Stimulated activated naive B cell treated with anti-CD40 and anti-IgM and Interleukin-4, amounts not matched to agents 10 μg/mL and 1 μg/mL and 100 μg/mL, for 72 hours (primary cell): ENCODE measurements around the gene PPP2R2C.

Experiments used
- ATAC-seq, 2 donors: fragments of 150-1000 bp; cut with Tn5 transposase; replicated peaks; 2 replicates each; pipeline ENCODE4 v1.10.0; 2021; ENCODE audit warnings: moderate library complexity in 1 of 2
- DNase-seq: peaks from one replicate; pipeline ENCODE4 v3.0.0; 2021
- H3K27ac Mint-ChIP-seq: one replicate; pipeline ENCODE4 v1.8.0; 2022; ENCODE audit warnings: mild to moderate bottlenecking, mixed read lengths
- H3K27me3 Mint-ChIP-seq, 2 donors: one replicate each; pipeline ENCODE4 v1.8.0; 2022; ENCODE audit warnings: mixed read lengths in 2 of 2
- H3K36me3 Mint-ChIP-seq, 2 donors: one replicate each; pipeline ENCODE4 v1.8.0; 2022; ENCODE audit warnings: mixed read lengths in 2 of 2, mild to moderate bottlenecking in 1 of 2
- H3K4me1 Mint-ChIP-seq, 2 donors: one replicate each; pipeline ENCODE4 v1.8.0; 2022; ENCODE audit warnings: mixed read lengths in 2 of 2, mild to moderate bottlenecking in 1 of 2
- H3K4me3 Mint-ChIP-seq, 2 donors: one replicate each; pipeline ENCODE4 v1.8.0; 2022; ENCODE audit warnings: mild to moderate bottlenecking in 2 of 2, mixed read lengths in 2 of 2, moderate library complexity in 1 of 2
- H3K9me3 Mint-ChIP-seq, 2 donors: one replicate each; pipeline ENCODE4 v1.8.0; 2022; ENCODE audit warnings: mixed read lengths in 2 of 2, mild to moderate bottlenecking in 1 of 2

PPP2R2C gene

GRCh38 chr4:6452897-6453687 is 19.3 kb downstream of the PPP2R2C start:
- no peak for DNase-seq
- Mint-ChIP-seq H3K9me3 (peaks cover 2 to 3% of the 10 kb centered on the region in 2 donors), H3K4me3 (no peak overlapping the region), H3K36me3 (no peaks in the 10 kb centered on the region), H3K27me3 (peaks cover 23 to 29% of the 10 kb centered on the region in 2 donors), H3K27ac (no peak overlapping the region), H3K4me1 (peaks cover 0 to 3% of the 10 kb centered on the region in 2 donors)
- no peak for ATAC-seq

GRCh38 chr4:6452116-6452896 is 20.1 kb downstream of the PPP2R2C start:
- Mint-ChIP-seq H3K9me3 (no peaks in the 10 kb centered on the region), H3K4me3 (no peak overlapping the region), H3K4me1 (peaks cover 0 to 3% of the 10 kb centered on the region in 2 donors), H3K27me3 (peaks cover 27 to 28% of the 10 kb centered on the region in 2 donors), H3K36me3 (no peaks in the 10 kb centered on the region), H3K27ac (no peak overlapping the region)
- ATAC-seq (no peak), DNase-seq (no peak)

- Mint-ChIP-seq H3K27me3 (peaks cover 33 to 35% of the 10 kb centered on the region in 2 donors), H3K9me3 (no peaks in the 10 kb centered on the region), H3K4me1 (peaks cover 0 to 3% of the 10 kb centered on the region in 2 donors), H3K36me3 (no peaks in the 10 kb centered on the region), H3K4me3 (no peak overlapping the region), H3K27ac (no peak overlapping the region)
- no peak for DNase-seq
- no peak for ATAC-seq
Observed at GRCh38 chr4:6451309-6451708, 21.1 kb downstream of the PPP2R2C start.

- ATAC-seq: no peak
- no peak overlapping the region for H3K4me3 Mint-ChIP-seq
- H3K4me1 Mint-ChIP-seq: peaks cover 0 to 3% of the 10 kb centered on the region in 2 donors
- no peak for DNase-seq
- no peaks in the 10 kb centered on the region for H3K9me3 Mint-ChIP-seq
- peaks cover 34 to 37% of the 10 kb centered on the region in 2 donors for H3K27me3 Mint-ChIP-seq
- H3K36me3 Mint-ChIP-seq: no peaks in the 10 kb centered on the region
- no peak overlapping the region for H3K27ac Mint-ChIP-seq
Observed at GRCh38 chr4:6450709-6451108, 21.7 kb downstream of the PPP2R2C start.

- no peak overlapping the region for H3K27ac Mint-ChIP-seq
- H3K27me3 Mint-ChIP-seq: peaks cover 28% of the 10 kb centered on the region in 2 donors
- DNase-seq (no peak), ATAC-seq (no peak)
- no peaks in the 10 kb centered on the region for H3K36me3 Mint-ChIP-seq
- H3K9me3 Mint-ChIP-seq: no peaks in the 10 kb centered on the region
- H3K4me3 Mint-ChIP-seq: no peak overlapping the region
- no peaks in the 10 kb centered on the region for H3K4me1 Mint-ChIP-seq
Observed at GRCh38 chr4:6449746-6450369, 22.6 kb downstream of the PPP2R2C start.

- no peak for ATAC-seq
- Mint-ChIP-seq H3K4me1 (no peaks in the 10 kb centered on the region), H3K27ac (no peak overlapping the region), H3K36me3 (no peaks in the 10 kb centered on the region), H3K9me3 (no peaks in the 10 kb centered on the region), H3K27me3 (peaks cover 23 to 27% of the 10 kb centered on the region in 2 donors), H3K4me3 (no peak overlapping the region)
- no peak for DNase-seq
Observed at GRCh38 chr4:6449335-6449734, 23.1 kb downstream of the PPP2R2C start.

- Mint-ChIP-seq H3K27ac (no peak overlapping the region), H3K4me1 (no peaks in the 10 kb centered on the region), H3K9me3 (no peaks in the 10 kb centered on the region), H3K36me3 (no peaks in the 10 kb centered on the region), H3K4me3 (no peak overlapping the region), H3K27me3 (peaks cover 20 to 27% of the 10 kb centered on the region in 2 donors)
- DNase-seq (no peak), ATAC-seq (no peak)
Observed at GRCh38 chr4:6448476-6449170, 23.8 kb downstream of the PPP2R2C start.

- Mint-ChIP-seq H3K27me3 (peaks cover 20 to 27% of the 10 kb centered on the region in 2 donors), H3K4me1 (no peaks in the 10 kb centered on the region), H3K4me3 (no peak overlapping the region), H3K27ac (no peak overlapping the region), H3K9me3 (no peaks in the 10 kb centered on the region), H3K36me3 (no peaks in the 10 kb centered on the region)
- ATAC-seq: no peak
- DNase-seq: no peak
Observed at GRCh38 chr4:6447672-6448171, 24.7 kb downstream of the PPP2R2C start.

- Mint-ChIP-seq H3K4me3 (no peak overlapping the region), H3K9me3 (no peaks in the 10 kb centered on the region), H3K27ac (no peak overlapping the region), H3K27me3 (peaks cover 20 to 27% of the 10 kb centered on the region in 2 donors), H3K4me1 (no peaks in the 10 kb centered on the region), H3K36me3 (no peaks in the 10 kb centered on the region)
- ATAC-seq: no peak
- no peak for DNase-seq
Observed at GRCh38 chr4:6446538-6447451, 25.6 kb downstream of the PPP2R2C start.

GRCh38 chr4:6446130-6446482 is 26.3 kb downstream of the PPP2R2C start:
- H3K9me3 Mint-ChIP-seq: peaks cover 0 to 4% of the 10 kb centered on the region in 2 donors
- DNase-seq (no peak), ATAC-seq (no peak)
- H3K4me1 Mint-ChIP-seq: no peaks in the 10 kb centered on the region
- no peak overlapping the region for H3K4me3 Mint-ChIP-seq
- H3K27ac Mint-ChIP-seq: no peak overlapping the region
- H3K36me3 Mint-ChIP-seq: peaks cover 0 to 3% of the 10 kb centered on the region in 2 donors
- H3K27me3 Mint-ChIP-seq: peaks cover 25 to 31% of the 10 kb centered on the region in 2 donors

- H3K27me3 Mint-ChIP-seq: peaks cover 25 to 37% of the 10 kb centered on the region in 2 donors
- ATAC-seq (no peak), DNase-seq (no peak)
- H3K27ac Mint-ChIP-seq: no peak overlapping the region
- H3K4me3 Mint-ChIP-seq: no peak overlapping the region
- H3K4me1 Mint-ChIP-seq: no peaks in the 10 kb centered on the region
- peaks cover 0 to 3% of the 10 kb centered on the region in 2 donors for H3K36me3 Mint-ChIP-seq
- H3K9me3 Mint-ChIP-seq: peaks cover 0 to 6% of the 10 kb centered on the region in 2 donors
Observed at GRCh38 chr4:6445403-6446129, 26.8 kb downstream of the PPP2R2C start.

GRCh38 chr4:6444582-6444981 is 27.8 kb downstream of the PPP2R2C start:
- DNase-seq: no peak
- peaks cover 31 to 38% of the 10 kb centered on the region in 2 donors for H3K27me3 Mint-ChIP-seq
- H3K9me3 Mint-ChIP-seq: peaks cover 0 to 6% of the 10 kb centered on the region in 2 donors
- ATAC-seq: no peak
- no peak overlapping the region for H3K4me3 Mint-ChIP-seq
- no peak overlapping the region for H3K27ac Mint-ChIP-seq
- H3K4me1 Mint-ChIP-seq: no peaks in the 10 kb centered on the region
- peaks cover 0 to 3% of the 10 kb centered on the region in 2 donors for H3K36me3 Mint-ChIP-seq
